Sigmoid colon (tissue), 4 donors: ENCODE measurements around the gene SP110.

Experiments used
- EP300 ChIP-seq, 4 donors: sonication (generic); formaldehyde crosslinking; IDR thresholded peaks; one replicate each; pipeline ENCODE4 v1.6.1; 2017; ENCODE audit warnings: antibody characterized with exemption in 4 of 4
- POLR2A ChIP-seq, 2 donors: fragments of 450-650 bp; IDR thresholded peaks; one replicate each; pipeline ENCODE4 v1.6.1; 2016; ENCODE audit warnings: antibody characterized with exemption in 2 of 2, mild to moderate bottlenecking in 2 of 2, moderate library complexity in 2 of 2
- TF ChIP-seq, protein P1 (sequence below), 4 experiments: fragments of 450-650 bp in 3 of 4; fragments of 200-600 bp in 1 of 4; IDR thresholded peaks; one replicate each; pipeline ENCODE4 v1.5.1; 2016 to 2019; ENCODE audit warnings: antibody characterized with exemption in 4 of 4, mild to moderate bottlenecking in 3 of 4, moderate library complexity in 2 of 4

- TF ChIP-seq EP300 (IDR thresholded peaks at IDR 0.05) (no peak), POLR2A (IDR thresholded peaks at IDR 0.05) (no peak)
- TF ChIP-seq, protein P1, sequence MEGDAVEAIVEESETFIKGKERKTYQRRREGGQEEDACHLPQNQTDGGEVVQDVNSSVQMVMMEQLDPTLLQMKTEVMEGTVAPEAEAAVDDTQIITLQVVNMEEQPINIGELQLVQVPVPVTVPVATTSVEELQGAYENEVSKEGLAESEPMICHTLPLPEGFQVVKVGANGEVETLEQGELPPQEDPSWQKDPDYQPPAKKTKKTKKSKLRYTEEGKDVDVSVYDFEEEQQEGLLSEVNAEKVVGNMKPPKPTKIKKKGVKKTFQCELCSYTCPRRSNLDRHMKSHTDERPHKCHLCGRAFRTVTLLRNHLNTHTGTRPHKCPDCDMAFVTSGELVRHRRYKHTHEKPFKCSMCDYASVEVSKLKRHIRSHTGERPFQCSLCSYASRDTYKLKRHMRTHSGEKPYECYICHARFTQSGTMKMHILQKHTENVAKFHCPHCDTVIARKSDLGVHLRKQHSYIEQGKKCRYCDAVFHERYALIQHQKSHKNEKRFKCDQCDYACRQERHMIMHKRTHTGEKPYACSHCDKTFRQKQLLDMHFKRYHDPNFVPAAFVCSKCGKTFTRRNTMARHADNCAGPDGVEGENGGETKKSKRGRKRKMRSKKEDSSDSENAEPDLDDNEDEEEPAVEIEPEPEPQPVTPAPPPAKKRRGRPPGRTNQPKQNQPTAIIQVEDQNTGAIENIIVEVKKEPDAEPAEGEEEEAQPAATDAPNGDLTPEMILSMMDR (IDR thresholded peaks at IDR 0.05): no peak
These were observed 64.4 kb downstream of the SP110 start for GRCh38 chr2:230155359-230155758.
